ENCODE measurements around the gene CRCP.
"Not testable (repeated sequence)": the region's sequence is repeated elsewhere in the genome, so short reads cannot be mapped to it uniquely, and the experiment has no call there.

The CRCP gene

DNA sequence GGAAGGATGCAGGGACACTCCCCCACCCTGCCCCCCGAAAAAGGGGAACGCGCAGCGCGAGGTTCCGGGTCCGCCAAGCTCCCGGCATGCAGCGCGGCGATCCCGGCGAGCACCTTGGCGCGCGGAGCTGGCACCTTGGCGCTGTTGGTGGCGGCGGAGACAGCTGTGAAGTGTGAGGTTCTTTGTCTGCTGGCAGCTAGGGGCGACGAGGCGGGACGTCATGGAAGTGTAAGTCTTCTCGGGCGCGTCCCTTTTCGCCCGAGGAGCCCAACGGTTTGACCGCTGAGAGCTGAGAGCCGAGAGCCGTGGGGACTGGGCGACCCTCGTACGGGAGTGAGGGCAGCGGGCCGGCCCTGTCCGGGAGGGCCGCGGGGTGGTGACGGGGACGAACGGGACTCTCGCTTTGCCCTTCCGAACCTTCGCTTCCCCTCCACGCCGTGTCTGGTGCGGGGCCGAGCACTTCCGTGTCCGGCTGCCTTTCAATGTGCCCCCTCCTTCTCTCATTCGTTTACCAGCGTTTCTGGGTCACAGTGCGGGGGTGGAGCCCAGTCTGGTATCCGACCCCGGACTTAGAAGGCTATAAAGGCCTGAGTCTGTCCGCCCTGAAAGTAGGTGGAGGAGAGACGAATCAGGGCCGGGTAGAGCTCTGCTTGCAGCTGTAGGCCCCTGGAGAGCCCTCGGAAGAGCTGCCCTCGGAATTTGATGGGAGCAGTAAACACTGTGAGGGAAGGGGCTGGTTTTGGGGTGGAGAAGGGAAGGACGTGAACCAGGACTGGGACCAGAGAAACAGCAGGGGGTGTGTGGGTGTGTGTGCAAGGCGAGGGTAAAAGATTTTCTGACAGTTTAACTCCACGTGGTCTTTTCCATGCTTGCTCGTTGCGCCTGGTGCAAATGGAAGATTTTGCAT lies at the start of gene CRCP:
CRCP (plus strand) TSS at position 105 of the 907 bp plus-strand sequence; CDS start at position 221, 116 bp downstream.
- Histone ChIP-seq H3K9me3 (ENCODE audit: control insufficient read depth, insufficient read depth, low read depth, low read length) (no peaks in the 10 kb centered on the region), H3K27ac (ENCODE audit: low read depth, low read length) (peak within 1 kb of the TSS; percentile 93), H3K9ac (ENCODE audit: low read length) (peak within 1 kb of the TSS; percentile 98), H3K4me1 (ENCODE audit: control insufficient read depth, insufficient read depth, low read length) (peaks cover 11% of the 10 kb centered on the region; the same call in 1 of the 2 replicates), H3K36me3 (ENCODE audit: control insufficient read depth, insufficient read depth, low read length) (peaks cover 5% of the 10 kb centered on the region; the same call in 1 of the 2 replicates), H3K27me3 (ENCODE audit: control insufficient read depth, insufficient read depth, low read length) (no peaks in the 10 kb centered on the region), H3K4me3 (ENCODE audit: low read depth, low read length) (peak within 1 kb of the TSS; percentile 95)

DNA sequence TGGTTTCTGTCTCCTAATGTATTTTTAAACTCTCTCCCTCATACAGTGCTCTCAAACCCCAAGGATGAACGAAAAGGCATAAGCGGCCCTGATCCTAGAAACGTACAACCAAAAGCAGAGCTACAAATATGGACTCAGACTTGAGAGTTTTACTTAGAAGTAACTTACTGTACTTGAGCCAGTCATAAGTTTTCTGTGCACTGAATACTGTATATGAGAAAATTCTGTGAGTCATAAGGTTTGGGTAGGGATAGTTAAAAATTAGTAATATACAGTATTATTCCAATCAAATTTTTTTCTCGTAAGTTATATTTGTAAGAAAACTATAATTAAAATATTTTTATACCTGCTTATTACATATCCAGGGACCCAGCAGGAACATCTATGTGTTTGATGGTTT lies 44.9 kb upstream of the CRCP start:
- Histone ChIP-seq H3K4me3 (ENCODE audit: low read depth, low read length) (no peak overlapping the region), H3K27ac (ENCODE audit: low read depth, low read length) (no peak overlapping the region), H3K9me3 (ENCODE audit: control insufficient read depth, insufficient read depth, low read depth, low read length) (0 out of 2 replicates have a peak, but pooled peaks cover 4% of the 10 kb centered on the region), H3K36me3 (ENCODE audit: control insufficient read depth, insufficient read depth, low read length) (no peaks in the 10 kb centered on the region), H3K4me1 (ENCODE audit: control insufficient read depth, insufficient read depth, low read length) (no peaks in the 10 kb centered on the region; the same call in 1 of the 2 replicates), H3K27me3 (ENCODE audit: control insufficient read depth, insufficient read depth, low read length) (no peaks in the 10 kb centered on the region), H3K9ac (ENCODE audit: low read length) (no peak overlapping the region)

DNA sequence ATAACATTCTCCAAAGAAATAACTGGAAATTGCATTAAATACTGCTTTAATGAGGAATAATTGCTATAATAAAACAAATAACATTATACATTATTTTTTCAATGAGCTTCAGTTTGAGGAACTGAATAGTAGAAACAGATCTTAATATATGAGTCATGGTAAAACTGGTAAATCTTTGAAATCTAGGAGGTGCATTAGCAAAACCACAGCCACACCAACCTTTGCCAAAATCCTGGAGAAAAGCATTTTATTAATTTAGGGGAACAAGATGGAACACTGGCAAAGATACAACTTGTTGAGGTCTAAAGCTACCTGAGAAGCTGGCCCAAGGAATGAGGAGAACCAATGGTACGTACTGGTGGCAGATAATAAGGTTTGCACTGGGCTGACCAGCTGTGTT lies 44.4 kb upstream of the CRCP start:
- no peaks in the 10 kb centered on the region for H3K36me3 ChIP-seq (ENCODE audit: control insufficient read depth, insufficient read depth, low read length)
- H3K9ac ChIP-seq (ENCODE audit: low read length) = no peak overlapping the region
- H3K4me1 ChIP-seq (ENCODE audit: control insufficient read depth, insufficient read depth, low read length) = no peaks in the 10 kb centered on the region; the same call in 1 of the 2 replicates
- 0 out of 2 replicates have a peak, but pooled peaks cover 4% of the 10 kb centered on the region for H3K9me3 ChIP-seq (ENCODE audit: control insufficient read depth, insufficient read depth, low read depth, low read length)
- H3K27ac ChIP-seq (ENCODE audit: low read depth, low read length) = no peak overlapping the region
- no peak overlapping the region for H3K4me3 ChIP-seq (ENCODE audit: low read depth, low read length)
- no peaks in the 10 kb centered on the region for H3K27me3 ChIP-seq (ENCODE audit: control insufficient read depth, insufficient read depth, low read length)

DNA sequence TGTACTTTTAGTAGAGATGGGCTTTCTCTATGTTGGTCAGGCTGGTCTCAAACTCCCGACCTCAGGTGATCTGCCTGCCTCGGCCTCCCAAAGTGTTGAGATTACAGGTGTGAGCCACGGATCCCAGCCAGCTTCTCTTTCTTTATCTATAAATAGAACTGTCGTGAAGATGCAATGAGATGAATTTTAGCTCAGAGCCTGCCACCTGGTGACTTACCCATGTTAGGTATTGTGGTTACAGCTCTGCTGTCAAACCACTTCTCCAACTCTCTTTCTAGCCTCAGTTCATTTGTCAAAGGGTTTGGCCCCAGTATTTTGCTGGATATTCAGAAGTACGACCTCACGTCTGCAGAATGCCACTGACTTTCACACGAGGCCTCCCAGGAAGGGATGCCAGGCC lies 42.4 kb upstream of the CRCP start:
- not testable (repeated sequence) for H3K9me3 ChIP-seq (ENCODE audit: control insufficient read depth, insufficient read depth, low read depth, low read length); H3K4me1 ChIP-seq (ENCODE audit: control insufficient read depth, insufficient read depth, low read length); H3K4me3 ChIP-seq (ENCODE audit: low read depth, low read length); H3K9ac ChIP-seq (ENCODE audit: low read length); H3K27me3 ChIP-seq (ENCODE audit: control insufficient read depth, insufficient read depth, low read length); H3K36me3 ChIP-seq (ENCODE audit: control insufficient read depth, insufficient read depth, low read length); H3K27ac ChIP-seq (ENCODE audit: low read depth, low read length)

DNA sequence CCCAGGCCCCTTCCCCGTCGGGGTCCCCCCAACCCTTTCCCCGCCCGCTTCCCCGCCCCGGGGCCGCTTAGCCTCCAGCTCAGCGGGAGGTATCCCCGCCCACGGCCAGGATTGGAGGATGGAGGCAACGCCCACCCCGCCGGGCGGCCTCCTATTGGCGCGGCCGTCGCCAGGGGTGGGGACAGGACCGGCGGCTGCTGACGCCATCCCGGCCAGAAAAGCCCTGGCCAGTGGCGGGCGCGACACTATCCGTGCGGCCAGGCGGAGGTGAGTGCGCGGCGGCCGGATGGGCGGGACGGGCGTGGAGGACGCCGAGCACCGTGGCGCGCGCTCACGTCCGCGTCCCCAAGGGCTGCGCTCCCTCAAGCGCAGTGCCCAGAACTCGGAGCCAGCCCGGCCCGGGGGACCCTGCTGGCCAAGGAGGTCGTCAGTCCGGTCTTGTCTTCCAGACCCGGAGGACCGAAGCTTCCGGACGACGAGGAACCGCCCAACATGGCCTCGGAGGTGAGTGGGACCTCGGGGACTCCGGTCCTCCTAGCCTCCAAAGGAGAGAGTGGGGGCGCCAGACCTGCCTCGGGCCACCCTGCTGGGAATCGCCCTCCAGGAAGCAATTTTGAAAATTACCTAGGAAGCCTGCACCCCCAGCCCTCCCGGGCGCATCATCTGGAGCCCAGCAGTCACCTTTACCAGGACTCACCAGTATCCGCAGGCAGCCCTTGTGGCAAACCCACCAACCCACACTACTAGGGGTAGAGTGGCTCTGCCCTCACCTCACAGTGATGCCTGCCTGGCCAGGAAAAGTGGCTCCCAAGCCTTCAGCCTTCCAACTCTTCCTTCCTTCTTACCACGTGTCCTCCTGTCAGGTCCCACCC lies 38.8 kb upstream of the CRCP start, which contains the start of gene ASL:
ASL (plus strand) TSS at position 230 of the 872 bp plus-strand sequence; CDS start at position 493, 263 bp downstream.
- Histone ChIP-seq H3K27ac (ENCODE audit: low read depth, low read length) (no peak within 1 kb of the TSS), H3K4me1 (ENCODE audit: control insufficient read depth, insufficient read depth, low read length) (peaks cover 7% of the 10 kb centered on the region; the same call in 1 of the 2 replicates), H3K27me3 (ENCODE audit: control insufficient read depth, insufficient read depth, low read length) (no peaks in the 10 kb centered on the region), H3K9ac (ENCODE audit: low read length) (peak within 1 kb of the TSS; percentile 78), H3K9me3 (ENCODE audit: control insufficient read depth, insufficient read depth, low read depth, low read length) (no peaks in the 10 kb centered on the region), H3K4me3 (ENCODE audit: low read depth, low read length) (peak within 1 kb of the TSS; percentile 95), H3K36me3 (ENCODE audit: control insufficient read depth, insufficient read depth, low read length) (no peaks in the 10 kb centered on the region; the same call in 1 of the 2 replicates)

DNA sequence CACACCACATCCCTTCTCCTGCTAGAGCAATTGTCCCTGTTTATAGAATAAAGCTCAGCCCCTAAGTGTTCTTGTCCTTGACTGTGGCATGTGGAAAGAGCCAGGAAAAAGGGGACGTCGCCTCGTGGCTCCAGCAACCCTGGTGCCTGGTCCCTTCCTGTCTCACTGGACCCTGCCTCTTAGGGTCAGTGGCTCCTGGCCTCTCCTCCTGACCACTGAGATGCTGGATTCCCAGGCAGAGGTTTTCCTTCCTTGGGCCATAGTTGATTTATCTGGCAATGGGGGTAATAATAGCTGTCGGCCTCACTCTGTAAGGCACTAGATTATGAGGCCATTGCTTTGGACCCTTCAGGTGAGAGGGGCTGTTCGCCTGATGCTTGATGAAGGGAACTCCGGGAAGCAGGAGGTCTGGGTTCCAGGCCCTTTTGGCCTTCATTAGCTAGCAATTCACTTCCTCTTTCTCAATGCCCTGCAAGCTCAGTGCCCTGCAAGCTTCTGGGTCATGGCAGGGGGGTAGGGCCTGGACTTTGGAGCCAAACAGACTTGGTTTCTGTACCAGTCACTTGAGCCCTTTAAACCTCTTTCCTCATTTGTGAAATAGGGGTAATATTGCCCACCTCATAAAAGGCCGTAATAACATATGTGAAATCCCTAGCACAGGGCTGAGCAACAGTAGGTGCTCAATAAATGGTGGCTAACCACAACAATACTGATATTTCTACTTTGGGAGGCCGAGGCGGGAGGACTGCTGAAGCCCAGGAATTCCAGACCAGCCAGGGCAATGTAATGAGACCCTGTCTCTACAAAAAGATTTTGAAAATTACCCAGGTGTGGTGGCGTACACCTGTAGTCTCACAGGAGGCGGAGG lies 38.0 kb upstream of the CRCP start:
- peak overlapping the region; percentile 95 for H3K4me3 ChIP-seq (ENCODE audit: low read depth, low read length)
- H3K36me3 ChIP-seq (ENCODE audit: control insufficient read depth, insufficient read depth, low read length) = no peaks in the 10 kb centered on the region; the same call in 1 of the 2 replicates
- no peaks in the 10 kb centered on the region for H3K27me3 ChIP-seq (ENCODE audit: control insufficient read depth, insufficient read depth, low read length)
- no peaks in the 10 kb centered on the region for H3K9me3 ChIP-seq (ENCODE audit: control insufficient read depth, insufficient read depth, low read depth, low read length)
- peak overlapping the region; percentile 78 for H3K9ac ChIP-seq (ENCODE audit: low read length)
- peaks cover 7% of the 10 kb centered on the region; the same call in 1 of the 2 replicates for H3K4me1 ChIP-seq (ENCODE audit: control insufficient read depth, insufficient read depth, low read length)
- no peak overlapping the region for H3K27ac ChIP-seq (ENCODE audit: low read depth, low read length)

DNA sequence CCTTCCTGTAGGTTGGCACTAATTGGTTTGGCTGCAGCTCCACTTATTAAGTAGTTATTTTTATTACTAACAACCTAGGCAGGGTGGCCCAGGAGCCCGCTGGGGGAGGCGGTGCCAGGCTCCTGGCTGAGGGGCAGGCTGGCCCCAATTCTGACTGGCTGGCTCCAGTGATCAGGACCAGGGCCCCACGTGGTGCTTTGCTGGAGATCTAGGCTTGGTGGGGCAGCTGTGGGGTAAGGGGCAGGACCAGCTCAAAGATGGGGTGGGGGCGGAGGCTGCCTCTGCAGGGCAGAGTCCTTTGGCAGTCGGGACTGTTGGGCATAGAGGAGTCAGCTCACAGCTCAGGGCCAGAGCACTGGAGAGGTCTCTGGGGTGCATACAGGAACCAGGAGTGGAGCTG lies 36.6 kb upstream of the CRCP start:
- peaks cover 8% of the 10 kb centered on the region for H3K36me3 ChIP-seq (ENCODE audit: control insufficient read depth, insufficient read depth, low read length)
- H3K27me3 ChIP-seq (ENCODE audit: control insufficient read depth, insufficient read depth, low read length) = no peaks in the 10 kb centered on the region
- H3K27ac ChIP-seq (ENCODE audit: low read depth, low read length) = no peak overlapping the region
- H3K9me3 ChIP-seq (ENCODE audit: control insufficient read depth, insufficient read depth, low read depth, low read length) = no peaks in the 10 kb centered on the region
- no peak overlapping the region for H3K4me3 ChIP-seq (ENCODE audit: low read depth, low read length)
- peaks cover 7% of the 10 kb centered on the region; the same call in 1 of the 2 replicates for H3K4me1 ChIP-seq (ENCODE audit: control insufficient read depth, insufficient read depth, low read length)
- H3K9ac ChIP-seq (ENCODE audit: low read length) = no peak overlapping the region

DNA sequence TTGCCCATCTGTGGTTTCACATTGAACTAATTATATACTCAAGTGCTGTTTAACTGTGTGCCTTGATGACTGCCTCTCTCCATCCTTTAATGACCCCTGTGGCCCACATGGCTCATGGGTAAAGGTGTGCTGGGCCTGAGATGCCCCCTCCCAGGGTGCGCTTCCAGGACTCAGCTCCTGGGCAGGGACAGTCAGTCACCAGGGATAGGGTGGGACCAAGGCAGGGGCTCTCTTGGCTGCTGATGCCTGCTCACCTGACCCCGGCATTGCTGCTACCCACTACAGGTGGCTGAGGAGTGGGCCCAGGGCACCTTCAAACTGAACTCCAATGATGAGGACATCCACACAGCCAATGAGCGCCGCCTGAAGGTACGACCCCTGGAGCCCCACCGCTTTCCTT lies 32.6 kb upstream of the CRCP start:
- Histone ChIP-seq H3K9ac (ENCODE audit: low read length) (no peak overlapping the region), H3K4me1 (ENCODE audit: control insufficient read depth, insufficient read depth, low read length) (peaks cover 7% of the 10 kb centered on the region; the same call in 1 of the 2 replicates), H3K27me3 (ENCODE audit: control insufficient read depth, insufficient read depth, low read length) (no peaks in the 10 kb centered on the region), H3K4me3 (ENCODE audit: low read depth, low read length) (no peak overlapping the region), H3K27ac (ENCODE audit: low read depth, low read length) (no peak overlapping the region), H3K36me3 (ENCODE audit: control insufficient read depth, insufficient read depth, low read length) (peaks cover 14% of the 10 kb centered on the region), H3K9me3 (ENCODE audit: control insufficient read depth, insufficient read depth, low read depth, low read length) (no peaks in the 10 kb centered on the region)

DNA sequence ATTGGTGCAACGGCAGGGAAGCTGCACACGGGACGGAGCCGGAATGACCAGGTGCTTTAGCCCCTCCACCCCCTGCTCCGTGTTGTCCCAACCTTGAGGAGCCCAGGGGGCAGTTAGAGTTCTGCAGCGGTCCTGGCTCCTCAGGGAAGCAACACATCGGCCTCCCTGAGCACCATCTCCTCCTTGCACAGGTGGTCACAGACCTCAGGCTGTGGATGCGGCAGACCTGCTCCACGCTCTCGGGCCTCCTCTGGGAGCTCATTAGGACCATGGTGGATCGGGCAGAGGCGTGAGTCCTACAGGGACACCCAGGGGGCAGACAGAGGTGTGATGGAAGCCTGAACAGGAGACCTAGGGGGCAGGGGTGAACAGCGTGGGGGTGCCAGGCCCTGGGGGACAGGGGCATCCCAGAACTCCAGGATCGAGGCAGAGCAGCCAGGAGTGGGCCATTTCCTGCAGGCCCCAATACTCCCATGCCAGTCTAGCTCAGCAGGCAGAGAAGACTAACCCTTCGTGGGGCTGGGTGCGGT lies 31.7 kb upstream of the CRCP start:
- Histone ChIP-seq H3K9me3 (ENCODE audit: control insufficient read depth, insufficient read depth, low read depth, low read length) (no peaks in the 10 kb centered on the region), H3K27me3 (ENCODE audit: control insufficient read depth, insufficient read depth, low read length) (no peaks in the 10 kb centered on the region), H3K4me1 (ENCODE audit: control insufficient read depth, insufficient read depth, low read length) (peaks cover 7% of the 10 kb centered on the region; the same call in 1 of the 2 replicates), H3K9ac (ENCODE audit: low read length) (no peak overlapping the region), H3K27ac (ENCODE audit: low read depth, low read length) (no peak overlapping the region), H3K4me3 (ENCODE audit: low read depth, low read length) (no peak overlapping the region), H3K36me3 (ENCODE audit: control insufficient read depth, insufficient read depth, low read length) (peaks cover 14% of the 10 kb centered on the region)

DNA sequence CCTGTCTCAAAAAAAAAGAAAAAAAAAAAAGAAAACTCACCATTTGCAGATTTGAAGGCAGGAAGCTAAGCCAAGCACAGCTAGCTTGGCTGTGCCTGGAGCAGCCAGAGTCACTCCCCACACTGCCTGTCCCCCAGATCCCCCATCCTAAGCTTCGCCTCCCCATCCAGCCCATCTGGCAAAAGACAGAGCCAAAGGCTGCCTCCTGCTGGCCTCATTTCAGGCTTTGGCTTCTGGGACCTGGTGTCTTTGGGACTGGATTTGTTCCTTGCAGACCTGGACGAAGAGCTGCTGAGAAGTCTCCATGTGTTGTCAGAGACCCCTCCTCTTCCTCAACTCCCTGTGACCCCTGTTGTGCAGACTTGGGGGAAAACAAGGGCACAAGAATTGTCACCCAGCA lies 31.0 kb upstream of the CRCP start:
- Histone ChIP-seq H3K36me3 (ENCODE audit: control insufficient read depth, insufficient read depth, low read length) (peaks cover 14% of the 10 kb centered on the region), H3K27me3 (ENCODE audit: control insufficient read depth, insufficient read depth, low read length) (no peaks in the 10 kb centered on the region), H3K9ac (ENCODE audit: low read length) (no peak overlapping the region), H3K4me3 (ENCODE audit: low read depth, low read length) (no peak overlapping the region), H3K9me3 (ENCODE audit: control insufficient read depth, insufficient read depth, low read depth, low read length) (no peaks in the 10 kb centered on the region), H3K4me1 (ENCODE audit: control insufficient read depth, insufficient read depth, low read length) (peaks cover 7% of the 10 kb centered on the region; the same call in 1 of the 2 replicates), H3K27ac (ENCODE audit: low read depth, low read length) (no peak overlapping the region)

Measured in HUES6 (cell line).